Motor neuron (in vitro differentiated cells): ENCODE data around the gene CTXND2. TPM values are rescaled to one million over a fixed set of nuclear protein-coding genes. Genes with fewer than 3 reads are reported as not detected.

ENCODE experiments used
- ATAC-seq, 8 experiments: fragments of 200-7000 bp; cut with Tn5 transposase; replicated peaks in 6 of 8; 2 replicates each; pipeline ENCODE4 v1.8.0; 2021; ENCODE audit warnings: mild to moderate bottlenecking in 8 of 8, moderate library complexity in 8 of 8
- H3K27ac ChIP-seq, 2 donors: fragments of 250-450 bp; sonication (Bioruptor Pico); 2 replicates each; pipeline ENCODE4 v1.9.0; 2021; ENCODE audit warnings: antibody characterized with exemption in 2 of 2, mild to moderate bottlenecking in 2 of 2, moderate library complexity in 1 of 2
- H3K4me1 ChIP-seq, 2 donors: fragments of 250-450 bp; sonication (Bioruptor Pico); replicated peaks in 1 of 2; 2 replicates each; pipeline ENCODE4 v1.6.1; 2021; ENCODE audit warnings: antibody characterized with exemption in 2 of 2, mild to moderate bottlenecking in 2 of 2, moderate library complexity in 1 of 2
- H3K4me3 ChIP-seq, 5 donors: fragments of 250-450 bp; sonication (Bioruptor Pico); 2 replicates each; pipeline ENCODE4 v1.9.0; 2021; ENCODE audit warnings: antibody characterized with exemption in 5 of 5, mild to moderate bottlenecking in 5 of 5, moderate library complexity in 4 of 5
- WGBS, 10 experiments: fragments of 450-650 bp; shearing (Covaris generic); methylation state at CpG; one replicate each; pipeline ENCODE4 v1.0.0; 2022; 5-methylcytosine and 5-hydroxymethylcytosine counted together
- in situ Hi-C, 9 experiments: fragments of 400-800 bp; cut with MboI; loops; one replicate each; pipeline ENCODE4 v1.15.0; 2021; ENCODE audit warnings: low sequenced_read_pairs in 9 of 9, low pct_unique_long_range_greater_than_20kb in 2 of 9; ENCODE audit not compliant: unreplicated experiment in 9 of 9
- total RNA-seq, 8 experiments: library from RNA; unstranded; fragments of 300-600 nt; gene quantifications; 2 replicates each; pipeline versions ENCODE4 v1.2.3 to v1.2.4, GENCODE V29; 2022

The CTXND2 gene
- total RNA-seq, 8 experiments from 2014 or later: 0.21 to 1.3 (median 0.27) TPM; not detected in 5

DNA sequence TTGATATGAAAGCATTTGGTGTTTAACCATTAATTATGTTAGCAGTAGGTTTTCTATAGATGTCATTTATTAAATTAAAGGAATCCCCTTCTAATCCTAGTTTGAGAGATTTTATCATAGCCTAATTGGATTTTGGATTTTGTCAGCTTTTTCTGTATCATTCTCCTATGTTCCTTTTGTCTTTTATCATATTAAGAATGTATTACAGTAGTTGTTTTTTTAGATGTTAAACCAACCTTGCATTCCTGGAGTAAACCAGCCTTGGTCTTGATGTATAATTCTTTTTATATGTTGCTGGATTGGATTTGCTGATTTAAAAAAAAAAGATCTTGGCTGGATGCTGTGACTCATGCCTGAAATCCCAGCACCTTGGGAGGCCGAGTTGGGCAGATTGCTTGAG lies 44.8 kb downstream of the CTXND2 start:
- H3K4me3 ChIP-seq: no peak overlapping the region
- H3K27ac ChIP-seq: no peak overlapping the region
- in situ Hi-C loops: no loop called here
- ATAC-seq: no peak
- H3K4me1 ChIP-seq: peaks cover 4% of the 10 kb centered on the region in 2 donors
- 75 to 100% (median 100%) methylated on average over 1 of the region's 1 CpG; no CpG with 5 or more reads in 3 of the 10 experiments for WGBS, 10 experiments

DNA sequence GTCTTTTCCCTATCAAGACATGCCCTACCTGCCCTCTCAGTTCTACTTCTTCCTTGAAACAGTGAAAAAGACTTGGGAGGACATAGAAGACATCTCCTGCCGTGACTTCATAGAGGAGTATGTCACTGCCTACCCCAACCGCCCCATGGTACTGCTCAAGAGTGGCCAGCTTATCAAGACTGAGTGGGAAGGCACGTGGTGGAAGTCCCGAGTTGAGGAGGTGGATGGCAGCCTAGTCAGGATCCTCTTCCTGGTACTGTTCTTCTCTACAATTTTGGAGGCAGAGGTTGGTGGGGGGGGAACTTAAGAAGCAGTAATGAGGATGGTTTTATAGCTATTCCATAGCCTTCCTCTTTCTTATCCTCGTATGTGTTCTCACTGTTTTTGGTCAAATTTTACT lies 57.9 kb downstream of the CTXND2 start:
- Histone ChIP-seq H3K27ac (no peak overlapping the region), H3K4me1 (no peaks in the 10 kb centered on the region), H3K4me3 (no peak overlapping the region)
- in situ Hi-C loops: no loop called here
- ATAC-seq: no peak
- WGBS, 10 experiments: 88 to 100% (median 94%) methylated on average over 1 to 5 of the region's 5 CpGs

DNA sequence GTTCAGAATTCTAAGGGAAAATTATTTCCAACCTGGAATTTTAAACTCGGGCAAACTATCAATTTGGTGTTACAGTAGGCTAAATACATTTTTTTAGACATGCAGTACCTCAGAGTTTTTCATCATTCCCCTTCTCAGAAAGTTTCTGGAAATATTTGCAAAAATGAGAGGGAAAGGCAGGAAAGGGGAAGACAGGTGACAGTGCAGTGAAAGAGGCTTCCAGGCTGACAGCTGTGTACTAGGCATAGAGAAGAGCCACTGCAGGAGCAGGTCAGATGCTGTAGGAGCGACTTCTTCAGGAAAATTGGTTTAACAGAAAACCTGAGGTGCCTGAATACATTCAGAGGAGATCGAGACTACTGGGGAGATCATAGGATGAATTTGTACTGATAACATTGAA lies 67.8 kb downstream of the CTXND2 start:
- ATAC-seq: no peak
- Histone ChIP-seq H3K27ac (no peak overlapping the region), H3K4me1 (no peaks in the 10 kb centered on the region), H3K4me3 (no peak overlapping the region)
- in situ Hi-C loops: no loop called here
- WGBS, 10 experiments: 79 to 100% (median 92%) methylated on average over 1 to 3 of the region's 3 CpGs

DNA sequence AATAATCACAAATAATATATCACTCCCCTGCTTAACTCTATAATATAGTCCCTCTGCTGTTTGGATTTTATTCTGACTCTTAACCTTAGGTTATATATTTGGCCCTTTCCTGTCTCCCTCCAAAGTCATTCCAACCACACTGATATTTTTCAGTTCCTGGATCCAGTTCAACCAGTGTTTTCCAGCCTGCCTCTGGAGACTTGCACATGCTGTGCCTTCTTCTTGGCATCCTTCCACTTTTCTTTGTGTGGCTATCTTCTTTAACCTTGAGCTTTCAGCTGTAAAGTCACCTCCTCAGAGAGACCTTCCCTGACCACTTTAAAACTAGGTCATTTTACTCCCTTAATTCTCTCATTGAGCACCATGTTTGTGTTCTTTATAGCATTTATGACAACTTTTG lies 68.3 kb downstream of the CTXND2 start:
- in situ Hi-C loops: no loop called here
- Histone ChIP-seq H3K27ac (no peak overlapping the region), H3K4me1 (no peaks in the 10 kb centered on the region), H3K4me3 (no peak overlapping the region)
- ATAC-seq: no peak

DNA sequence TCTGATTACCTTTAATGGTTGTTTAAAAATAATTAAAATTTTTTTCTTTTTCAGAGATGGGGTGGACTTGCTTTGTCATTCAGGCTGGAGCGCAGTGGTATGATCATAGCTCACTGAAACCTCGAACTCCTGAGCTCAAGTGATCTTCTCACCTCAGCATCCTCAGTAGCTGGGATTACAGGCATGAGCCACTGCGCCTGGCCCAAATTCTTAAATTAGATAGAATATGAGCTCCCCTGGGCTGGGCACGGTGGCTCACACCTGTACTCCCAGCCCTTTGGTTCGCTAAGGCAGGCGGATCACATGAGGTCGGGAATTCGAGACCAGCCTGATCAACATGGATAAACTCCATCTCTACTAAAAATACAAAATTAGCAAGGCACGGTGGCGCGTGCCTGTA lies 70.7 kb downstream of the CTXND2 start:
- Histone ChIP-seq H3K4me1 (no peaks in the 10 kb centered on the region), H3K27ac (no peak overlapping the region), H3K4me3 (no peak overlapping the region)
- in situ Hi-C loops: no loop called here
- 95 to 100% (median 98%) methylated on average over 3 to 11 of the region's 11 CpGs; no CpG with 5 or more reads in 3 of the 10 experiments for WGBS, 10 experiments
- no peak for ATAC-seq

DNA sequence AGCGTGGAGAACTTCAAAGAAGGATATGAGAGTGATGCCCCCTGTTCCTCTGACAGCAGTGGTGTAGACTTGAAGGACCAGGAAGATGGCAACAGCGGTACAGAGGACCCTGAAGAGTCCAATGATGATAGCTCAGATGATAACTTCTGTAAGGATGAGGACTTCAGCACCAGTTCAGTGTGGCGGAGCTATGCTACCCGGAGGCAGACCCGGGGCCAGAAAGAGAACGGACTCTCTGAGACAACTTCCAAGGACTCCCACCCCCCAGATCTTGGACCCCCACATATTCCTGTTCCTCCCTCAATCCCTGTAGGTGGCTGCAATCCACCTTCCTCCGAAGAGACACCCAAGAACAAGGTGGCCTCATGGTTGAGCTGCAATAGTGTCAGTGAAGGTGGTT lies 73.7 kb downstream of the CTXND2 start:
- Histone ChIP-seq H3K4me3 (no peak overlapping the region), H3K4me1 (no peaks in the 10 kb centered on the region), H3K27ac (no peak overlapping the region)
- 67 to 100% (median 98%) methylated on average over 1 to 7 of the region's 7 CpGs; no CpG with 5 or more reads in 2 of the 10 experiments for WGBS, 10 experiments
- in situ Hi-C loops: no loop called here
- ATAC-seq: no peak

DNA sequence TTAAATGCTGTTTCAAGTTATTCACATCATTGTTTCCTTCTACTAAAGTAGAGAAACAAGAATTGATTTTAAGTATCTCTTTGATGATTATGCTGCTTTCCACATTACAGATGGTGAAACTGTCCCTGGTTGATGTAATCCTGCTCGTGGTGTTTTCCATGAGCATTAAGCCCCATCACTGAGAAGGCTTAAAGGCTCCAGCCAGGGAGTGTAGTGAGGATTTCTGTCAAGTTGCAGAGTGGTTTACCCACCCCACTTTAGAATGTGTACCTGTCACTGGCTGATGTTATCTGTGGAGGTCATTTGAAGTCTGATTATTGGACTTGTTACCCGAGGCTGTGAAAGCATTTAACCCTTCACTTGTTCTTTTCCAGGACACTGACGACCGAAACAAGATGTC lies 74.8 kb downstream of the CTXND2 start:
- H3K4me3 ChIP-seq: no peak overlapping the region
- no peak overlapping the region for H3K27ac ChIP-seq
- H3K4me1 ChIP-seq: no peaks in the 10 kb centered on the region
- in situ Hi-C loops: no loop called here
- WGBS, 10 experiments: 14 to 100% (median 86%) methylated on average over 1 to 4 of the region's 4 CpGs; no CpG with 5 or more reads in 1 of the 10 experiments
- no peak for ATAC-seq

Other genes starting within 250 kb of the CTXND2 start
- gene GOLPH3L, start 190.0 kb upstream of the CTXND2 start, total RNA-seq: 10 to 100 TPM; 20.0 to 46.2 (median 23.3) TPM
- gene HORMAD1, start 166.2 kb upstream of the CTXND2 start, total RNA-seq: under 1 TPM in 3 of 8 experiments, not detected in 5; 0.05 to 0.29 (median 0.14) TPM
- gene CTSS, start 121.4 kb upstream of the CTXND2 start, total RNA-seq: 10 to 100 TPM in 2 of 8 experiments, 1 to 10 TPM in 2, under 1 TPM in 4; 0.09 to 14.8 (median 1.1) TPM
- 100 to 1,000 TPM in 1 of 8 experiments, 10 to 100 TPM in 2, 1 to 10 TPM in 5; 1.2 to 330 (median 5.3) TPM for gene CTSK, start 78.9 kb upstream of the CTXND2 start, total RNA-seq
- 10 to 100 TPM; 22.0 to 43.7 (median 25.9) TPM for gene ARNT, start 10.5 kb upstream of the CTXND2 start, total RNA-seq
- gene SETDB1, start 39.2 kb downstream of the CTXND2 start, total RNA-seq: 10 to 100 TPM; 29.6 to 75.6 (median 58.1) TPM
- gene CERS2, start 87.7 kb downstream of the CTXND2 start, total RNA-seq: 100 to 1,000 TPM in 4 of 8 experiments, 10 to 100 TPM in 4; 46.1 to 116 (median 96.6) TPM
- 1 to 10 TPM in 5 of 8 experiments, under 1 TPM in 3; 0.54 to 1.7 (median 1.3) TPM for gene ANXA9, start 95.2 kb downstream of the CTXND2 start, total RNA-seq
- 10 to 100 TPM in 7 of 8 experiments, 1 to 10 TPM in 1; 7.5 to 22.7 (median 19.0) TPM for gene MINDY1, start 119.8 kb downstream of the CTXND2 start, total RNA-seq
- 10 to 100 TPM; 10.5 to 30.2 (median 24.1) TPM for gene PRUNE1, start 121.3 kb downstream of the CTXND2 start, total RNA-seq
- gene BNIPL, start 149.4 kb downstream of the CTXND2 start, total RNA-seq: 1 to 10 TPM in 4 of 8 experiments, under 1 TPM in 4; 0.18 to 1.6 (median 1.1) TPM
- 10 to 100 TPM in 1 of 8 experiments, 1 to 10 TPM in 7; 3.9 to 10.3 (median 7.8) TPM for gene C1orf56, start 160.6 kb downstream of the CTXND2 start, total RNA-seq
- 10 to 100 TPM; 34.9 to 68.9 (median 52.4) TPM for gene CDC42SE1, start 172.5 kb downstream of the CTXND2 start, total RNA-seq
- 100 to 1,000 TPM in 4 of 8 experiments, 10 to 100 TPM in 2, 1 to 10 TPM in 2; 3.3 to 201 (median 110) TPM for gene MLLT11, start 173.3 kb downstream of the CTXND2 start, total RNA-seq
- 10 to 100 TPM in 2 of 8 experiments, 1 to 10 TPM in 6; 4.2 to 20.5 (median 6.1) TPM for gene GABPB2, start 183.6 kb downstream of the CTXND2 start, total RNA-seq